Right lobe of liver (tissue), 6 donors: ENCODE results near the gene RAB31. TPM values are rescaled to one million over a fixed set of nuclear protein-coding genes. Genes with fewer than 3 reads are reported as not detected.

Experiments used
- ATAC-seq, 4 donors: fragments of 200-7000 bp; cut with Tn5 transposase; one replicate each; pipeline ENCODE4 v1.9.1; 2020; ENCODE audit warnings: mild to moderate bottlenecking in 4 of 4, moderate library complexity in 4 of 4
- DNase-seq, 3 donors: peaks; one replicate each; pipeline ENCODE4 v3.0.0-alpha.2; 2020
- H3K27ac ChIP-seq, 3 donors: fragments of 200-600 bp; one replicate each; pipeline ENCODE4 v1.8.0; 2022
- H3K27me3 ChIP-seq, 2 donors: fragments of 200-600 bp; one replicate each; pipeline ENCODE4 v1.8.0; 2022
- H3K36me3 ChIP-seq, 4 donors: fragments of 200-600 bp; sonication (generic) in 1 of 4; one replicate each; pipeline versions ENCODE4 v1.5.1 to v1.8.0; 2017 to 2022; ENCODE audit warnings: control low read depth in 1 of 4
- H3K4me1 ChIP-seq, 4 donors: fragments of 200-600 bp; sonication (generic) in 1 of 4; one replicate each; pipeline versions ENCODE4 v1.5.1 to v1.8.0; 2017 to 2022; ENCODE audit warnings: control low read depth in 1 of 4
- H3K4me3 ChIP-seq, 3 donors: fragments of 200-600 bp; one replicate each; pipeline ENCODE4 v1.8.0; 2022
- H3K9me3 ChIP-seq, 4 donors: fragments of 200-600 bp; sonication (generic) in 1 of 4; one replicate each; pipeline versions ENCODE4 v1.5.1 to v1.8.0; 2017 to 2022; ENCODE audit warnings: control low read depth in 1 of 4
- CTCF ChIP-seq, 4 donors: fragments of 200-600 bp in 3 of 4; fragments of 450-650 bp in 1 of 4; IDR thresholded peaks; one replicate each; pipeline versions ENCODE4 v1.5.1 to v1.8.0; 2016 to 2022; ENCODE audit warnings: antibody characterized with exemption in 4 of 4, mild to moderate bottlenecking in 2 of 4
- POLR2A ChIP-seq: fragments of 450-650 bp; IDR thresholded peaks from one replicate; pipeline ENCODE4 v1.6.1; 2017; ENCODE audit warnings: antibody characterized with exemption, mild to moderate bottlenecking
- WGBS: methylation state at CpG from one replicate; pipeline ENCODE4 v1.1.6; 2018; ENCODE audit warnings: low coverage, low lambda C conversion rate; ENCODE audit not compliant: insufficient coverage; ENCODE audit errors: missing lambda C conversion rate; 5-methylcytosine and 5-hydroxymethylcytosine counted together
- intact Hi-C, 2 donors: fragments of 100-400 bp; cut with DNase I; formaldehyde crosslinking; loops; one replicate each; pipeline versions ENCODE4 v1.11.2 to v1.14.1; 2022
- total RNA-seq, 6 experiments: library from RNA; depleted of rRNA in 2 of 6; stranded (reverse); fragments of >200 nt in 2 of 6; fragmentation: NEBNext Ultra II Directional in 3 of 6; extraction: Animal tissue kit (Norgen Biotek cat#: 25700) in 3 of 6; gene quantifications; one replicate each; pipeline versions ENCODE4 v1.1.0 to v1.2.4, GENCODE V29; 2016 to 2023
- donor health status: DM: no; HTN: yes; CAD: no.
- donor health status: DM: no; HTN: no; CAD: no.
- donor health status: DM: no; HTN: no; CAD: no.
- donor health status: DM: no; HTN: yes; CAD: no.
- donor health status: DM: no; HTN: yes; CAD: no.

The RAB31 gene
- total RNA-seq, 6 experiments from 2014 or later, result 3.0 to 14.3 (median 5.4) TPM

- intact Hi-C loops, result no loop called here
- no peaks in the 10 kb centered on the region for H3K27me3 ChIP-seq
- WGBS, result 86% methylated on average over 11 of the region's 20 CpGs
- no peaks in the 10 kb centered on the region for H3K9me3 ChIP-seq
- H3K36me3 ChIP-seq, result no peaks in the 10 kb centered on the region
- no peak overlapping the region for H3K4me3 ChIP-seq
- H3K27ac ChIP-seq, result no peak overlapping the region
- no peak for DNase-seq
- no peak for TF ChIP-seq POLR2A
- no peak for TF ChIP-seq CTCF (IDR thresholded peaks at IDR 0.05)
- H3K4me1 ChIP-seq, result no peaks in the 10 kb centered on the region
- ATAC-seq, result no peak
Measured at GRCh38 chr18:9832871-9833270, 124.8 kb downstream of the RAB31 start.

- intact Hi-C loops, result no loop called here
- Histone ChIP-seq H3K36me3 (no peaks in the 10 kb centered on the region), H3K4me3 (no peak overlapping the region), H3K9me3 (no peaks in the 10 kb centered on the region), H3K27ac (no peak overlapping the region), H3K4me1 (no peaks in the 10 kb centered on the region), H3K27me3 (no peaks in the 10 kb centered on the region)
- TF ChIP-seq CTCF (IDR thresholded peaks at IDR 0.05), result no peak
- 70% methylated on average over 2 of the region's 2 CpGs for WGBS
- no peak for ATAC-seq
- no peak for DNase-seq
Measured at GRCh38 chr18:9834551-9834950, 126.5 kb downstream of the RAB31 start.

- DNase-seq (no peak), ATAC-seq (no peak)
- no peaks in the 10 kb centered on the region for H3K36me3 ChIP-seq
- WGBS, result 66% methylated on average over 8 of the region's 11 CpGs
- no peaks in the 10 kb centered on the region for H3K4me1 ChIP-seq
- no peaks in the 10 kb centered on the region for H3K9me3 ChIP-seq
- H3K27me3 ChIP-seq, result no peaks in the 10 kb centered on the region
- TF ChIP-seq CTCF (IDR thresholded peaks at IDR 0.05), result no peak
- no peak for TF ChIP-seq POLR2A
- no peak overlapping the region for H3K4me3 ChIP-seq
- H3K27ac ChIP-seq, result no peak overlapping the region
- intact Hi-C loops, result no loop called here
Measured at GRCh38 chr18:9835113-9835755, 127.1 kb downstream of the RAB31 start.

- H3K27ac ChIP-seq, result no peak overlapping the region
- H3K27me3 ChIP-seq, result no peaks in the 10 kb centered on the region
- no peak for DNase-seq
- no peaks in the 10 kb centered on the region for H3K36me3 ChIP-seq
- TF ChIP-seq POLR2A (no peak), CTCF (IDR thresholded peaks at IDR 0.05) (no peak)
- ATAC-seq, result no peak
- no peaks in the 10 kb centered on the region for H3K4me1 ChIP-seq
- intact Hi-C loops, result no loop called here
- no peak overlapping the region for H3K4me3 ChIP-seq
- H3K9me3 ChIP-seq, result no peaks in the 10 kb centered on the region
- 75% methylated on average over 10 of the region's 10 CpGs for WGBS
Measured at GRCh38 chr18:9835825-9836224, 127.7 kb downstream of the RAB31 start.
